Measurements from ENCODE around the gene PPP1R16B. TPM values are rescaled to one million over a fixed set of nuclear protein-coding genes. Genes with fewer than 3 reads are reported as not detected.

The PPP1R16B gene
- total RNA-seq, 1 donor from 2014 or later = 46.9 TPM

DNA sequence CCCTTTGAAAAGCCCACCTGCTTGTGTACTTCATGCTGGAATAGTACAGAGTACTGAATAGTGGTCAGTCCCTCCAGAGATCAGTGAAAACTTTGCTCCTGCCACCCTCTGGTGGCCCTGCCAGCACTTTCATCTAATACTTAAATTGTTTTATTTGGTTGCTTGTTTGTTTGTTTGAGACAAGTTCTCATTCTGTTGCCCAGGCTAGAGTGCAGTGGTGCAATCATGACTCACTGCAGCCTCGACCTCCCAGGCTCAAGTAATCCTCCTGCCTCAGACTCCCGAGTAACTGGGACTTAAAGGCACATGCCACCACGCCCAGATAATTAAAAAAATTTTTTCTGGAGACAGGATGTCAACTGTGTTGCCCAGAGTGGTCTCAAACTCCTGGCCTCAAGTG lies 129.8 kb downstream of the PPP1R16B start:
- Mint-ChIP-seq H3K4me1 (ENCODE audit: unreplicated experiment) (peaks cover 41% of the 10 kb centered on the region), H3K27me3 (ENCODE audit: unreplicated experiment) (peaks cover 3% of the 10 kb centered on the region), H3K36me3 (ENCODE audit: low read depth, unreplicated experiment) (peaks cover 4% of the 10 kb centered on the region), H3K9me3 (ENCODE audit: unreplicated experiment) (no peaks in the 10 kb centered on the region), H3K4me3 (ENCODE audit: unreplicated experiment) (no peak overlapping the region), H3K27ac (ENCODE audit: unreplicated experiment) (no peak overlapping the region)
- TF ChIP-seq, protein P1, sequence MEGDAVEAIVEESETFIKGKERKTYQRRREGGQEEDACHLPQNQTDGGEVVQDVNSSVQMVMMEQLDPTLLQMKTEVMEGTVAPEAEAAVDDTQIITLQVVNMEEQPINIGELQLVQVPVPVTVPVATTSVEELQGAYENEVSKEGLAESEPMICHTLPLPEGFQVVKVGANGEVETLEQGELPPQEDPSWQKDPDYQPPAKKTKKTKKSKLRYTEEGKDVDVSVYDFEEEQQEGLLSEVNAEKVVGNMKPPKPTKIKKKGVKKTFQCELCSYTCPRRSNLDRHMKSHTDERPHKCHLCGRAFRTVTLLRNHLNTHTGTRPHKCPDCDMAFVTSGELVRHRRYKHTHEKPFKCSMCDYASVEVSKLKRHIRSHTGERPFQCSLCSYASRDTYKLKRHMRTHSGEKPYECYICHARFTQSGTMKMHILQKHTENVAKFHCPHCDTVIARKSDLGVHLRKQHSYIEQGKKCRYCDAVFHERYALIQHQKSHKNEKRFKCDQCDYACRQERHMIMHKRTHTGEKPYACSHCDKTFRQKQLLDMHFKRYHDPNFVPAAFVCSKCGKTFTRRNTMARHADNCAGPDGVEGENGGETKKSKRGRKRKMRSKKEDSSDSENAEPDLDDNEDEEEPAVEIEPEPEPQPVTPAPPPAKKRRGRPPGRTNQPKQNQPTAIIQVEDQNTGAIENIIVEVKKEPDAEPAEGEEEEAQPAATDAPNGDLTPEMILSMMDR (IDR thresholded peaks at IDR 0.05; ENCODE audit: unreplicated experiment) = no peak
- no peak for DNase-seq (ENCODE audit: low spot score)

DNA sequence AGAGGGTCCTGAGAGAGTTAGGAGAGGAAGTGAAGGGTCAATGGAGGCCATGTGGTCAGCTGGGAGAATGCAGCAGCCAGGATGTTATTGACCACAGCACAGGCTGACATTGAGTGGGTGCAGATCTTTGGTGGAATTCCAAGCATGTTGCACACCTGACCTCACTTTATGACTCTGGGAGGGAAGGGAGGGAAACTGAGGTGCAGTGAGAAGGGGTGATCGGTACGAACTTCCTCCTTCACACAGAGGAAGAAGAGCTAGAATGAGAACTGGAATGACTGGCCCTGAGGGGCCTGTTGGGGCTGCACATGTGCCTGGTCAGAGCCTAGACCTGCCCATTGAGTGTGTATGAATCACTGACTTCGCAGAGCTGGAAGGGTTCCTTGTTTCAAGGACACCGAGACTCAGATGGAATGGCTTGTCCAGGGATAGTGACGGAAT lies 130.5 kb downstream of the PPP1R16B start:
- DNase-seq (ENCODE audit: low spot score) = no peak
- TF ChIP-seq, protein P1 (IDR thresholded peaks at IDR 0.05; ENCODE audit: unreplicated experiment) = no peak
- Mint-ChIP-seq H3K27me3 (ENCODE audit: unreplicated experiment) (peaks cover 3% of the 10 kb centered on the region), H3K9me3 (ENCODE audit: unreplicated experiment) (no peaks in the 10 kb centered on the region), H3K4me1 (ENCODE audit: unreplicated experiment) (peaks cover 44% of the 10 kb centered on the region), H3K36me3 (ENCODE audit: low read depth, unreplicated experiment) (peaks cover 4% of the 10 kb centered on the region), H3K27ac (ENCODE audit: unreplicated experiment) (peak overlapping the region; percentile 32), H3K4me3 (ENCODE audit: unreplicated experiment) (no peak overlapping the region)

DNA sequence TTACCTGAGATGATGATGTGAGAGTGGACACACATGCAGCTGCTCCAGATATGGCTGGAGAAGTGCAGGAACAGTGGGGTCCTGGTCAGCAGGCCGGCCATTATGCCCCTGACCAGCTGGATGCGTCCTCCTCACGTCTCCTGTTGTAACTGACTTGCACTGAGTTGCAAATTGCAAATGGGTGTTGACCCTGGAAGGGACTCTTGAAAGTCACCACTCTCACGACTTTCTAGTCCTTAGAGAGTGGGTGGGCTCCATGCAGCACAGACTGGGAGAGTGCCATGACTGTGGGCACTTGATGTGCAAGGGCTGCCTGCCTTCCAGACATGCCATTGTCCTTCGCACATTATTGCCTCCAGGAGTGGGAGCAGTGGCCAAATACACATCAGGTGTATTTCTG lies 131.5 kb downstream of the PPP1R16B start:
- no peaks in the 10 kb centered on the region for H3K9me3 Mint-ChIP-seq (ENCODE audit: unreplicated experiment)
- peaks cover 4% of the 10 kb centered on the region for H3K36me3 Mint-ChIP-seq (ENCODE audit: low read depth, unreplicated experiment)
- no peak overlapping the region for H3K27ac Mint-ChIP-seq (ENCODE audit: unreplicated experiment)
- H3K27me3 Mint-ChIP-seq (ENCODE audit: unreplicated experiment) = peaks cover 3% of the 10 kb centered on the region
- peaks cover 46% of the 10 kb centered on the region for H3K4me1 Mint-ChIP-seq (ENCODE audit: unreplicated experiment)
- TF ChIP-seq, protein P1 (IDR thresholded peaks at IDR 0.05; ENCODE audit: unreplicated experiment) = no peak
- H3K4me3 Mint-ChIP-seq (ENCODE audit: unreplicated experiment) = no peak overlapping the region
- no peak for DNase-seq (ENCODE audit: low spot score)

DNA sequence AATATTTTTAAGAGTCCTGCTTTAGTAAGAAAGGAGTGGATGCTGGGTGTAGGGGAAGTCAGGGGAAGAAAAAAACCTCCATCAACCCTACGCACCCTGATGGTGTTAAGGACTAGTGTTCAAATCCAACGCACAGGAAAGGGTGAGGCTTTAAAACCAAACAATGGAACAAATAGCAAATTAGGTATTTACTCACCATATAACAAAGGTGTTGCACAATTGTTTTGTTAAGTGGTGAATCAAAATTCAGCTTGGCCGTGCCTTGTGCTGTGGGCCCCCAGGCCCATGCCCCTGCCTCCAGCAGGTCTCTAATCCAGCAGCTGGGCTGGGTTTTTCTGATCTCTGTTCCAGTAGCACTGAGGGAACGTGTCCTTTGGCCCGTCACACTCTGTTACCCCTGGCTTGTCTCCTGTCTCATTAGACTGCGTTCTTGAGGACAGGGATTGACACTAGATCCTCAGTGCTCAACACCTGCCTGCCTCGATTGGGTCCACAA lies 132.5 kb downstream of the PPP1R16B start:
- no peaks in the 10 kb centered on the region for H3K9me3 Mint-ChIP-seq (ENCODE audit: unreplicated experiment)
- no peak overlapping the region for H3K27ac Mint-ChIP-seq (ENCODE audit: unreplicated experiment)
- no peak for DNase-seq (ENCODE audit: low spot score)
- no peak overlapping the region for H3K4me3 Mint-ChIP-seq (ENCODE audit: unreplicated experiment)
- peaks cover 4% of the 10 kb centered on the region for H3K36me3 Mint-ChIP-seq (ENCODE audit: low read depth, unreplicated experiment)
- peaks cover 42% of the 10 kb centered on the region for H3K4me1 Mint-ChIP-seq (ENCODE audit: unreplicated experiment)
- peaks cover 3% of the 10 kb centered on the region for H3K27me3 Mint-ChIP-seq (ENCODE audit: unreplicated experiment)
- TF ChIP-seq, protein P1 (IDR thresholded peaks at IDR 0.05; ENCODE audit: unreplicated experiment) = no peak

DNA sequence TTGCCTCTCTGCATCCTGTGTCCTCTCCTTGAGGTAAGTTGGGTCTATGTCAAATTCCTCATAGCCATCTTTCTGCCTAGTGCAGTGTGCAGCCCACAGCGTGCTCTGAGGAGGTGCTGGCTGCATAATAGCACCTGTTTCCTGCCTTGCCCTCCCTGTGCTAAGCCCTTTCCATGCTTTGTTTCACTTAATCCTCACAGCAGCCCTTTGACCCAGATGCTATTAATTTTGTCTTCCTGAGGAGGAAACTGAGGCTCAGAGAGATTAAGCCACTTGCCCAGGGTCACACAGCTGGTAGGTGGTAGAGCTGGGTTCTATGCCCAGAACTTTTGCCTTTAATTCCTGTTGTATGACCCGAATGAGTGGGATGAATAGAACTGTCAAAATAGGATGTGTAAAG lies 134.2 kb downstream of the PPP1R16B start:
- Mint-ChIP-seq H3K4me1 (ENCODE audit: unreplicated experiment) (peaks cover 42% of the 10 kb centered on the region), H3K27ac (ENCODE audit: unreplicated experiment) (peak overlapping the region; percentile 5), H3K9me3 (ENCODE audit: unreplicated experiment) (no peaks in the 10 kb centered on the region), H3K4me3 (ENCODE audit: unreplicated experiment) (no peak overlapping the region), H3K36me3 (ENCODE audit: low read depth, unreplicated experiment) (peaks cover 4% of the 10 kb centered on the region), H3K27me3 (ENCODE audit: unreplicated experiment) (peaks cover 1% of the 10 kb centered on the region)
- TF ChIP-seq, protein P1 (IDR thresholded peaks at IDR 0.05; ENCODE audit: unreplicated experiment) = no peak
- no peak for DNase-seq (ENCODE audit: low spot score)
